ENCODE data around the gene OLFM2.
A peak's percentile ranks its signal among the peaks of the same experiment; 100 is the strongest.
"Not testable (repeated sequence)": the region's sequence is repeated elsewhere in the genome, so short reads cannot be mapped to it uniquely, and the experiment has no call there.

Gene OLFM2

GRCh38 chr19:9827289-9828238 is 108.8 kb downstream of the OLFM2 start, which contains the start of gene UBL5:
UBL5 (plus strand) TSS chr19:9827918; CDS start chr19:9828338, 420 bp downstream.
- peak; percentile 91 for DNase-seq

- no peak for DNase-seq
Measured at GRCh38 chr19:9823816-9824215, 112.5 kb downstream of the OLFM2 start.

- not testable (repeated sequence) for DNase-seq
Measured at GRCh38 chr19:9820034-9820433, 116.3 kb downstream of the OLFM2 start.

GRCh38 chr19:9819596-9819909 is 116.8 kb downstream of the OLFM2 start:
- DNase-seq = no peak

- peak; percentile 100 for DNase-seq
Measured at GRCh38 chr19:9818734-9819595, 117.3 kb downstream of the OLFM2 start, which contains the start of gene FBXL12. FBXL12 (minus strand) TSS chr19:9819079; CDS start chr19:9818813, 266 bp downstream.

GRCh38 chr19:9818175-9818733 is 118.1 kb downstream of the OLFM2 start:
- no peak for DNase-seq

GRCh38 chr19:9811139-9811538 is 125.2 kb downstream of the OLFM2 start:
- DNase-seq = no peak

GRCh38 chr19:9808855-9809824 is 127.2 kb downstream of the OLFM2 start:
- DNase-seq = no peak

- DNase-seq = no peak
Measured at GRCh38 chr19:9806803-9807202, 129.5 kb downstream of the OLFM2 start.
